HG03565 (cell line): ENCODE data around the gene CAMK1D.
"Not testable (repeated sequence)": the region's sequence is repeated elsewhere in the genome, so short reads cannot be mapped to it uniquely, and the experiment has no call there.

Source experiments
- ATAC-seq: cut with Tn5 transposase; IDR thresholded peaks from one replicate; pipeline ENCODE4 v1.9.1; 2021; ENCODE audit warnings: mild to moderate bottlenecking, moderate library complexity; ENCODE audit not compliant: unreplicated experiment

Gene CAMK1D

DNA sequence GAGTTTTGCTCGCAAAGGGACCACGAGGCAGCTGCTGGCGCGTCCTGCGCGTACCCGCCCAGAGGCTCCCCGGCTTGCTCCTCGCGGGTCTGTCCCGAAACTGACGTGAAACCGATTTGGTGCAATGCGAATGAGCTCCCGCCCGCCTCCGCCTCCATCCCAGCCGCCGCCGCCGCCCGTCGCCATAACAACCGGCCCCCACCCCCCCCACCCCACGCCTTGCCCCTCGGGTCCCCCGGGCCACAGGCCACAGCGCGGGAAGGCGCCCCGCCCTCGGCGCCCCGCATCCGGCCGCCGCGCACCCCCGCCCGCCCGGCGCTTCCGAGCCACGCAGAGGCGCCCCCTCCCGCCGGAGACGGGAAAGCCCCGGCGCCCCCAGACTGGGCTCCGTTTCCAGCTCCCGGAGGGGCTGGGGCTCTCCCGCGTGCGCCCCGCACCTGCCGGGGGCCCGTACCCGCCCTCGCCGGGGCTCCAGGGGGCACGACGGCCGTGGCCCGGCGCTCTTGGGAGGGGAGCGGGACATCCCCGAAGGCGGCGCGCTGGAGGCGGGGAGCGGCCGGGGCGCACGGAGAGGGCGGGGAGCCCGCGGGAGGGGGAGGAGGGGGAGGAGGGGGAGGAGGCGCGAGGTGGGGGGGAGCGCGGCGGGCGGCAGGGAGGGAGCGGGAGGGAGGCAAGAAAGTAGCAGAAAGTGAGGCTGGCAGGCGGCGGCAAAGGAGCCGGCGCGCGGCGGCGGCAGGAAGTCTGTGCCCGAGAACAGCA, at the start of gene CAMK1D:
CAMK1D (plus strand) TSS at position 678 of the 759 bp plus-strand sequence.
- peak; percentile 33 for ATAC-seq

DNA sequence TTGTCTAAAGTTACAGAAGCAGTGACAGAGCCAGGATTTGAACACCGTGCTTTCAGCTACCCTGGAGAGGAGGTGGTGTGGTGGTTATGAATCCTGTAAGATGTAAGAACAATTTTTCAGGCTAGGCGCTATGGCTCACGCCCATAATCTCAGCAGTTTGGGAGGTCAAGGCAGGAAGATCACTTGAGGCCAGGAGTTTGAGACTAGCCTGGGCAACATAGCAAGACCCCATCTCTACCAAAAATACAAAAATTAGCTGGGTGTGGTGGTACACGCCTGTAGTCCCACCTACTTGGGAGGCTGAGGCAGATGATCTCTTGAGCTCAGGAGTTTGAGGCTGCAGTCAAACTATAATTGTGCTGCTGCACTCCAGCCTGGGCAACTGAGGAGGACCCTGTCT, 48.3 kb upstream of the CAMK1D start:
- ATAC-seq, result not testable (repeated sequence)

DNA sequence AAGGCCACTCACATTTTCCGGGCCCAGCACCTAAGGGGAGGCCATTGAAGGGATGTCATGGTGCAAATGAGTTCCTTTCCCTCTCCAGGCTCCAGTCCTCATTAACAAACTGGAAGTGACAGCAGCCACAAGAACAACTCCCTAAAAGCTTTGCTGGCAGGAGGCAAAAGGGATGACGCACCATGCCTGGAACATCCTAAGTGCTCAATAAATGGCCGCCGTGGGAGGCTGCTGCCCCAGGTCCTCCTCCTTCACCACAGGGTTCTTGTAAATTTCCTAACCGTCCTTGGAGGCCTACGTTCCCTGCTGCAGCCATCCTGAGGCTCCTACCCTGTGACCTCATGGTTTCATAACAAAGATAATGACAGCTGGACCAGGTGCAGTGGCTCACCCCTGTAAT, 41.3 kb upstream of the CAMK1D start:
- ATAC-seq, result no peak

DNA sequence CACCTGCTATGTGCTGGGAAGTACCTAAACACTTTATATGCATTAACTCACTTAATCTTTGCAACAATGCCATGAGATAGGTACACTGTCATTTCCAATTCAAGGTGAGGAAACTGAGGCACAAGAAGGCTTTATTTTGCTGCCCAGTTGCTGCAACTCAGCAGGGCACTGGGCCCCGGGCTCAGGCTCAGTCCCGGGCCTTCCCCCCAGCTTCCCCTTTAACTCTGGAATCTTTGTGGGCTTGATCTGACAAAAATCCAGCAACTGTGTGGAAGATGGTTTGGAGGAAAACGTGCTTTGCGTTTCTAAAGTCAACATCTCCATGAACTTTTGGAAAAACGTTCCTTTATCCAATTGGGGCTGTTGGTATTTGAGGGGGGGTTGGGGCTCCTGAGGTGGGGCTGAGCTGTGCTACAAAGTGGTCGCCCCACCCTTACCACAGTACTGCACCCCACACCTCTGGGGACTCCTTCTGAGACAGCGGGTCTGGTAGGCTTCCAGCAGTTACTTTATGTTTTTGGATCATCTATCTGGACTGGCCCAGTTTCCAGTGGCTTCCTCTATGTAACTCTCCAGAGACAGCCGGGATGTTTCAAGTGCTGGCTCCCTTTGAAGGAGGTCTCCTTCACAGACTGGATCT, 40.5 kb upstream of the CAMK1D start:
- no peak for ATAC-seq

DNA sequence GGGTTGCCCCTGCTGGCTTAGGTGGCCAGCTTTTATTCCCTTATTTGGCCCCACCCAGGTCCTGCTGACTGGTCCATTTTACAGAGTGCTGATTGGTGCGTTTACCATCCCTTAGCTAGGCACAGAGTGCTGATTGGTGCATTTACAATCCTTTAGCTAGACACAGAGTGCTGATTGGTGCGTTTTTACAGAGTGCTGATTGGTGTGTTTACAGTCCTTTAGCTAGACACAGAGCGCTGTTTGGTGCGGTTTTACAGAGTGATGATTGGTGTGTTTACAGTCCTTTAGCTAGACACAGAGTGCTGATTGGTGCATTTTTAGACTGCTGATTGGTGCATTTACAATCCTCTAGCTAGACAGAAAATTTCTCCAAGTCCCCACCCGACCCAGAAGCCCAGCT, 39.6 kb upstream of the CAMK1D start:
- not testable (repeated sequence) for ATAC-seq

DNA sequence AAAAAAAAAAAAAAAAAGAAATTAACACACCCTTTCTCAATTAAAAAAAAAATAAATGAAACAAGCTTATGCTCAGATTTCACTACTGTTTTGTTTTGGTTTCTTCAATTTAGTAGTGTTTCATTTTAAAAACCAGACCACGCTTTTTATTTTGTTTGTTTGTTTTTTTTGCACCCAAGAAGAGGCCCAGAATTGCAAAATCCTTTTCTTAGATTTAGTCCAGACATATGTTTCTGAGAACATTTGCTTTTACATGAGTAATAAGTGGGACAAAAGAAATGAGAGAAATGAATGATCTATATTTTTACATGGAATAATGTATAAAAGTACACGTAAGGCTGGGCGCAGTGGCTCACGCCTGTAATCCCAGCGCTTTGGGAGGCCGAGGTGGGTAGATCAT, 34.5 kb upstream of the CAMK1D start:
- ATAC-seq, result no peak

DNA sequence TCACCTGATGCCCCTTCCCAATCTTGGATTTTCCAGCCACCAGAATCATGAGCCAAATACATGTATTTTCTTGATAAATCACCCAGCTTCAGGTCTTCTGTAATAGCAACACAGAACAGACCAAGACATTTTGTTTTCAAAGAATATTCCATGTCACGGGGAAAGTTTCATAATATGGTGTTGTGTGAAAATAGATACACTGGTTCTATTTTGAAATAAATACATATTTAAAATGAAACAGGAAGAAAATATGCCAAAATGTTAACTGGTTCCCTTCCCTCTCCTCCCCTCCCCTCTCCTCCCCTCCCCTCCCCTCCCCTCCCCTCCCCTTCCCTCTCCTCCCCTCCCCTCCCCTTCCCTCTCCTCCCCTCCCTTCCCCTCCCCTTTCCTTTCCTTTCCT, 30.3 kb upstream of the CAMK1D start:
- ATAC-seq, result no peak

DNA sequence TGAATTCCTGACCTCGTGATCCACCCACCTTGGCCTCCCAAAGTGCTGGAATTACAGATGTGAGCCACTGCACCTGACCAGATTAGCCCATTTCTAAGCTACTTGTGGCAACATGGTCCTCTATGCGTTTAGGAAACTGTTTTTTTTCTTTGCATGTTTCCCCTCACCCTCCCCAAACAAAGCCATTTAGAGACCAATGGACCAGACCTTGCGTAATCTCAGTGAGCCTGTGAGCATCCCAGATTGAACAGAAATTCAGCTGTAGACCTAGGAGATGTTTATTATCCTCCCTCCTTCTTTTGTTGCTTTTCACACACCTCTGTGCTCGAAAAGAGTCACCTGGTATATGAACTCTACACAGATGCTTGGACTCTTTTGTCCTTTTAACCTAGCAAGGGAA, 28.5 kb upstream of the CAMK1D start:
- ATAC-seq, result no peak

DNA sequence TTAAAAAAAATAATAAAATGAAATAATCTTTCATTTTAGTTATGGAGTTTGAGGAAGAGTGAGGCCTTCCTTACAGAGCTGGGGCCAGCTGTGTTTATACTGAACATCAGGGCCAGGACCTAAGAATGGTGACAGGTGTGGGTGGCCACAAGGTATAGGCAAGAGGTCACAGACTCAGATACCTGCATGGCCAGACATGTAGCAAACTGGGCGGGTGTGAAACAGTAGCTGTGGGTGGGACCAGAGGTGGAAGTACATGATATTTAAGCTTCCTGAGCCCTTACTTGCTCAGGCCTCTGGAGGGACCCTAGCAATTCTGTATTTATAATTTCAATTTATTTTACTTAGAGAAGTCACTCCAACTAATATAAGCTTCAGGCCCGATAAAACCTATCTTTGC, 27.7 kb upstream of the CAMK1D start:
- no peak for ATAC-seq

DNA sequence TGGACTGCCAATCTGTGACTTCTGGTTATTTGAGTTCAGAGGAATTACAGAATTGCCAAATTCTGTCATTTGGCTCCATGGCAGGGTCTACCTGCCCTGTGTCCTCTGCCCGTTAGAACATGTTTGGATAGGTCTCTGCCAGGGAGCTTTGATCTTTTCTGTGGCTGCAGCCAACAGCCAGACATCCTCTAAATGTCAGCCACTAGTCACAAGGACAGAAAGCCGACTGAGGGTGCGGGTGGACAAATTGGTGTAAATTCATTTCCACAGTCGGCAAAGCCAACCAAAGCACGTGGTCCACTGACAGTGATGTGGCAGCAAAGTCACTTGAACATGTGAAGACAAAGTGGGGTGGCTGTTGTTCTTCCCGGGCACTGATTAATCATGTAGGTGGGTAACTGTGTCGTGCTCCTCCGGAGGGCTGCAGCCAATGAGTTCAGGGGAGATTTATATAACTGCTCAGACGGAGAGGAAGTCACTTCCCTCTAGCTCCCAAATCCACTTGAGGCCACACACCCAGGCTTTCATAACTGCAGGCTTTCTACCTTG, 26.7 kb upstream of the CAMK1D start:
- no peak for ATAC-seq

DNA sequence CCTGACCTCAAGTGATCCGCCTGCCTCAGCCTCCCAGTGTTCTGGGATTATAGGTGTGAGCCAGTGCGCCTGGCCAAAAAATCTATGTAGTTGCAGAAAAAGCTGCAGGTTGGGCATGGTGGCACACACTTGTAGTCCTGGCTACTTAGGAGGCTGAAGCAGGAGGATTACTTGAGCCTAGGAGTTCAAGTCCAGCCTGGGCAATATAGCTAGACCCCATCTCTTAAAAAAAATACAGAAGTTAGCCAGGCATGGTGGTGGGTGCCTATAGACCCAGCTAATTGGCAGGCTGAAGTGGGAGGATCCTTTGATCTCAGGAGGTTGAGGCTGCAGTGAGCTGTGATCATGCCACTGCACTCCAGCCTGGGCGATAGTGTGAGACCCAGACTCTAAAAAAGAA, 24.8 kb upstream of the CAMK1D start:
- no peak for ATAC-seq

DNA sequence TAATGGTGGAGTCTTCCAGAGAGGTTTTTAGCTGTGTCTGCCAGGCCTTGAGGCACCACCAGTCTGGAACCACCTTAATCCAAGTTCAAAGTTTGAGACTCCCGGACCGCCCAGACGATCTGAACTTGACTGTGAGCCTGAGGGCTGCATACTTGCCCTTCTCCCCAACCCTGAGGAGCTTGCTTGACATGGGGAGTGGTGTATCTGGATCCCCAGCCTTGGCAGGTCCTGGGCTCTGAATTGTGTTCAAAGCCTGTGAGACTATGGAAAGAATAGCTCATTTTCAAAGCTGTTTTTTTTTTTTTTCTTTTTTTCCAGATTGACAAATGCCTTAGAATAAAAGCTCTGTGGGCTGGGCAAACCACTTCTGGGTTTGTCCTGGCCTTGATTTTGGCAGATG, 22.3 kb upstream of the CAMK1D start:
- ATAC-seq, result no peak

DNA sequence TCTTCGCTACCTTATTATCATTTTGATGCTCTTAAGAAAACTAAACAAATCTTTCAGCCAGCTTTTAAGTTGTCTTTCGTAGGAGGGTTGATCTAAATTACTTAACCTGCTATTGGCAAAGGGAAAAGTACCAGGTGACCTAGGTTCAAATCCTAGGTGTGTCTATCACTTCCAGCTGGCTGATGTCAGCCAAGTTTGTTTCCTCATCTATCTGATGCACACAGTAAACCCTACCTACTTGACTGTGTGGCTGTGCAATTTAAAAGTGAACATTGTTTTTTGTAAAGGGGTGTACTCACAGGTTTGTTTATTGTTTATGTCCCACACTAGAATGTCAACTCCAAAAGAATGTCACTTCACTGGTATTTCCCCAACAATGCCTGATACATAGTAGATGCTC, 21.9 kb upstream of the CAMK1D start:
- ATAC-seq, result no peak

DNA sequence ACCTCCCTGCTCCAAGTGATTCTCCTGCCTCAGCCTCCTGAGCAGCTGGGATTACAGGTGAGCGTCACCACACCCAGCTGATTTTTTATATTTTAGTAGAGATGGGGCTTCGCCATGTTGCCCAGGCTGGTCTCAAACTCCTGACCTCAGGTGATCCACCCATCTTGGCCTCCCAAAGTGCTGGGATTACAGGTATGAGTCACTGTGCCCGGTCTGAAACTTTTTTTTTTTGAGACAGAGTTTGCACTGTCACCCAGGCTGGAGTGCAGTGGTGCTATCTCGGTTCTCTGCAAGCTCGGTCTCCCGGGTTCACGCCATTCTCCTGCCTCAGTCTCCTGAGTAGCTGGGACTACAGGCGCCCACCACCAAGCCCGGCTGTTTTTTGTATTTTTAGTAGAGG, 21.0 kb upstream of the CAMK1D start:
- not testable (repeated sequence) for ATAC-seq

DNA sequence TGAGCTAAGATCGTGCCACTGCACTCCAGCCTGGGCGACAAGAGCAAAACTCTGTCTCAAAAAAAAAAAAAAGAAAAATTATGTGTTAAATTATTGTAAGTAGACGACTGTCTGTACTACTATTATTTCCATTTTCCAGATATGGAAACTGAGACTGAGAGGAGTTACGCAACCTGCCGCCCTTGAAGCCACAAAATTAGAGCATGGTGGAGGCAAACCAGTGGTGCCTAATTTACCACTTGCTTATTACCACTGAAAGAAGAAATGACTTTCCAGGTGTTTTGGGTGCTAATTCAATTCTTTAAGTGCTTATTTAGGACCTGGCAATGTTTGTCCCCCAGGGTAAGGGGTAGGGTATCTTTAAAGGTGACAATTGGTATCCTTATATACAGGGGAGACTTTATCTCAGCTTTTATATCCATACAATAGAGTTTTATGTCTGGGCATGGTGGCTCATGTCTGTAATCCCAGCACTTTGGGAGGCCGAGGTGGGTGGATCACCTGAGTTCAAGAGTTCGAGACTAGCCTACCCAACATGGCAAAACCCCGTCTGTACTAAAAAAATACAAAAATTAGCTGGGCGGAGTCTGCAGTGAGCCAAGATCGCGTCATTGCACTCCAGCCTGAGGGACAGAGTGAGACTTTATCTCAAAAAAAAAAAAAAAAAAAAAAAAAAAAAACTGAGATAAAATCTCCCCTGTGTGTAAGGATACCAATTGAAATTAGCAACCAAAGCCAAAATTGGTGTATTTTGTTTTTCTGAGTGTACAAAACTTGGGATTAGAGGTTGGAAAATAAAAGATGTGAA, 16.6 kb upstream of the CAMK1D start:
- ATAC-seq, result no peak

DNA sequence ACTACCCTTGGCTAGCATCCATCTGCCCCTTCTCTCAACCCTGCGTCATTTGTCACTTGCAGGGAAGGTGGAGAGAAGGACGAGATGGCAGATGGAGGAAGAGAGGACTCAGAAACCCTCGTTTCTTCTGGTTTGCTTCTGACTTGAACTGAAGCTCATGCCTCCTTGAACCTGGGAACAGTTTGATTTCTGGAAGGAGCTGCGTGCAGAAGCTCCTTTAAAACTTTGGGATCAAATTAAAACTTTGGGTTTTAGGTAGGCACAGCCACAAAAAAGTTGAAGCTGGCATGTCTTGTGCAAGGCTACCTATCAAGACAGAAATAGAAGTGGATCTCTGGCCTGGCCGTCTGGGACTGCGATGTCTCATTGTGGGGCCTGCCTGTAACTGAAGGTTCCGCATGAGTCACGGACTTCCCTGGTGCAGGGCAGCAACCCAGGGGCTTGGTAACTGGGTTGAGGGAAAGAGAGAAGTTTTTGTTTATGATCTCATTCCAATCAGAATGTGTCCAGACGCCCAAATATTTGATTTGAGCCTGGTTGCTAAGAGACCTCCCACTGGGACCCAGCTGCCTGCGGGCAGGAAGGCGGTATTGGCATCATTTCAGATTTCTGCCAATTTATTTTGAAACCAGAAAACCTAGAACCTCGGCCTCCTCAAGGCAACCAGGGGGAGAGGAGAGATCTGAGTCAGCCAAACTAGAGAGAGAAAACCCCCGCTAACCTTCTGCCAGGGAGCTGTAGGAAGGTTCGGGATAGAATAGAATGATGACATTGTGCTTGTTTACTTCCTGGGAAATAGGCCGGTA, 15.8 kb upstream of the CAMK1D start:
- ATAC-seq, result peak; percentile 70

DNA sequence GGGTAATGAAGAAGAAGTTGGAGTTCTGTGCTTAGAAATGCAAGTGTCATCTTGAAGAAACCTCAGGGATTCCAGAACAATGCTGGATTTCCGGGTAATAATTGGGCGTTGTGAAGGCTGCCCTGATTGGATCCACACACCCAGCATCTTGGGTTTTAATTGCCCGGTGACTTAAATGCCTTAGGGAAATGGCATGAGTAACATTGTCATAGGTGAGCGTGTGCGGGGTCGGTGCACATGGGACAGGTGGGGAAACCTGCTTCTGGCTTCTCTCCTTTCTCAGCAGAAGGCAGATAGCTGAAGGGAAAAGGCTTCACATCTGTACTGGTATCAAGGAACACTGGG, 15.2 kb upstream of the CAMK1D start:
- no peak for ATAC-seq

DNA sequence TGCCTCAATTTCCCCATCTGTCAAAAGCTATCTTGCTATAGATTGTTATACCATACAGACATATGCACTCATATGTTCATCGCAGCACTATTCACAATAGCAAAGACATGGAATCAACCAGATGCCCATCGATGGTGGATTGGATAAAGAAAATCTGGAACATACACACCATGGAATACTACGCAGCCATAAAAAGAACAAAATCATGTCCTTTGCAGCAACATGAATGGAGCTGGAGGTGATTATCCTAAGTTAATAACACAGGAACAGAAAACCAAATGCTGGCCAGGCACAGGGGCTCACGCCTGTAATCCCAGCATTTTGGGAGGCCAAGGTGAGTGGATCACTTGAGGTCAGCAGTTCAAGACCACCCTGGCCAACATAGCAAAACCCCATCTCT, 14.2 kb upstream of the CAMK1D start:
- ATAC-seq, result not testable (repeated sequence)

DNA sequence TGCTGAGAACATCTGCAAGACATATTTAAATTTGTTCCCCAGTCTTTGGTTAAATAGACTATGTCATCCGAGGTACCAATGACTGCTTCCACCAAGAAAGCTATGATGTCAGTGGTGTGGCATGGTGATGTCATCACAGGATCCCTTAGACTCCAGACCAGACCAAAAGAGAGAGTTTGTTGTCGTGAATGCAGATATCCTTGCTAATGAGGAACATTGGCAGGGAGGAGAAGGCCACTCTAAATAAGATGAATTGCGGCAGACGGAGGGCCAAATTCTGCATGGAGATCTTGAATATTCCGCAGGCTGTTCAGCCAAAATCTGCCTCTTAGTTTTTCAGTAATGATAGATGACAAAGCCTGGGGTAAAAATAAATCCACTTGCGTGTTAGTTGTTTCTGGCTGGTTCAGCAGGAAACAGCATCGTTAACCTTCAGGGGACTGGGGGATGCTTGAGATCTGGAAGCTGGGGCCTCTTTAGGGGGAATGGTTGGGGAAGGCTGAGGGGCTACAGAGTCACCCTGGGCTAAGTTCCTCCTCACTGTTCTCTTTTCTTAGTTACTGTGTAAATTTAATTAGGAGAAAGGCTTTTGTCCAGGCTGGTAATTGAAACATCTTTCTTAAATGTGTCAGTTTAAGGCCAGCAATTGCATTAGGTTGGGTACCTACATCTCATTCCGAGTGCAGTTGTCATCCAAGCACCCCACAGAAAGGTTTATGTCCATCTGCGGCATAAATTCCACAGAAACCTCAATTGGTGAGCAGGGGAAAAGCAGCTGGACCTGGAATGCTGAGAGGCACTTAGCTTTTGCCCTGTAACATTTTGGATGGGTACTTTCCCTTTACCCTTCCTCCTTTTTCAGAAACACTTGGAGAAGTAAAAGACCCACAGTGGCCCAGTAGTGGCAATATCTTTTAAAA, 11.6 kb upstream of the CAMK1D start:
- no peak for ATAC-seq

DNA sequence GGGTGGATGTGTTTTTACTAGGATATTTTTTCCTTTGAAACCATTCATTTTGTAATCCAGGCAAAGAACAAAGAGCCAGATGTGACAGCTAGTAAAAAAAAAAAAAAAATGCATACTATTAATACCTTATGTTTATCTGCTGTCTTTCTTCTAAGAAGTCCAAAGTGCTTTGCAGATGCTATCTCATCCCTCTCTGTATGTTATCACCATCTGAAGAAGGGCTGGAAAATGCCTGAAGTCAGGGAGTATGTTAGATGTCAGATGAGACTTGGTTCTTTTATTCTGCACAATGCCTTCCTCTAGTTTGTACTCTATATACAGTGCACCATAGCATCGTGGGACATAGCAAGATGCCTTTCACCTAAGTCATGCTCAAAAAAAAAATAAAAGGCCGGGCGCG, 10.4 kb upstream of the CAMK1D start:
- ATAC-seq, result no peak
